ENCODE data around the gene APEH. TPM values are rescaled to one million over a fixed set of nuclear protein-coding genes. Genes with fewer than 3 reads are reported as not detected.

Gene APEH
- total and polyA plus RNA-seq, 2 of the 13 experiments (the other 11 are each of a cell fraction or from before 2014, with no cell fraction given) = 116 to 130 TPM

- 0 out of 2 replicates have a peak, but pooled peaks have one; percentile 16 for TF ChIP-seq ZHX1 (CRISPR knock-in tag; IDR thresholded peaks at IDR 0.05; ENCODE audit: low read depth)
- peak; percentile 25; the same call in 1 of the 2 replicates for TF ChIP-seq SNAPC5 (CRISPR knock-in tag; IDR thresholded peaks at IDR 0.05; ENCODE audit: borderline replicate concordance)
- peak; percentile 95 for TF ChIP-seq ZNF740 (CRISPR knock-in tag; IDR thresholded peaks at IDR 0.05)
- peak; percentile 25; the same call in 1 of the 2 replicates for TF ChIP-seq HES4 (CRISPR knock-in tag; IDR thresholded peaks at IDR 0.05; ENCODE audit: borderline replicate concordance)
- TF ChIP-seq ZNF605 (CRISPR knock-in tag; IDR thresholded peaks at IDR 0.05) = peak; percentile 78; the same call in 1 of the 2 replicates
- TF ChIP-seq ZNF281 (CRISPR knock-in tag; IDR thresholded peaks at IDR 0.05; ENCODE audit: borderline replicate concordance) = 0 out of 2 replicates have a peak, but pooled peaks have one; percentile 13
- TF ChIP-seq AHR (CRISPR knock-in tag; IDR thresholded peaks at IDR 0.05) = no peak
- TF ChIP-seq ZNF124 (CRISPR knock-in tag; IDR thresholded peaks at IDR 0.05) = no peak
- TF ChIP-seq SP2 (CRISPR knock-in tag; IDR thresholded peaks at IDR 0.05) = peak; percentile 83
- TF ChIP-seq RBM39 (IDR thresholded peaks at IDR 0.05; ENCODE audit: low read depth, low read length, poor library complexity, severe bottlenecking) = peak; percentile 45
- TF ChIP-seq KAT7 (CRISPR knock-in tag; IDR thresholded peaks at IDR 0.05; ENCODE audit: borderline replicate concordance) = no peak; the same call in 1 of the 2 replicates
- peak; percentile 32; the same call in 1 of the 2 replicates for TF ChIP-seq PPARG (CRISPR knock-in tag; conservative IDR thresholded peaks at IDR 0.05)
- TF ChIP-seq ZNF264 (CRISPR knock-in tag; IDR thresholded peaks at IDR 0.05) = no peak
- peak; percentile 36; the same call in 1 of the 2 replicates for TF ChIP-seq ZNF317 (CRISPR knock-in tag; IDR thresholded peaks at IDR 0.05)
- peak; percentile 92; the same call in 1 of the 2 replicates for TF ChIP-seq MTERF4 (CRISPR knock-in tag; IDR thresholded peaks at IDR 0.05)
- peak; percentile 50; the same call in 1 of the 2 replicates for TF ChIP-seq YEATS4 (CRISPR knock-in tag; IDR thresholded peaks at IDR 0.05; ENCODE audit: borderline replicate concordance)
- no peak for TF ChIP-seq KDM6A (CRISPR knock-in tag; IDR thresholded peaks at IDR 0.05; ENCODE audit: low read depth)
- TF ChIP-seq ZNF574 (CRISPR knock-in tag; IDR thresholded peaks at IDR 0.05) = peak; percentile 70
Measured at GRCh38 chr3:49673715-49674496, at the start of gene APEH (continued).
